ENCODE data around the gene CLCN7.

DNA sequence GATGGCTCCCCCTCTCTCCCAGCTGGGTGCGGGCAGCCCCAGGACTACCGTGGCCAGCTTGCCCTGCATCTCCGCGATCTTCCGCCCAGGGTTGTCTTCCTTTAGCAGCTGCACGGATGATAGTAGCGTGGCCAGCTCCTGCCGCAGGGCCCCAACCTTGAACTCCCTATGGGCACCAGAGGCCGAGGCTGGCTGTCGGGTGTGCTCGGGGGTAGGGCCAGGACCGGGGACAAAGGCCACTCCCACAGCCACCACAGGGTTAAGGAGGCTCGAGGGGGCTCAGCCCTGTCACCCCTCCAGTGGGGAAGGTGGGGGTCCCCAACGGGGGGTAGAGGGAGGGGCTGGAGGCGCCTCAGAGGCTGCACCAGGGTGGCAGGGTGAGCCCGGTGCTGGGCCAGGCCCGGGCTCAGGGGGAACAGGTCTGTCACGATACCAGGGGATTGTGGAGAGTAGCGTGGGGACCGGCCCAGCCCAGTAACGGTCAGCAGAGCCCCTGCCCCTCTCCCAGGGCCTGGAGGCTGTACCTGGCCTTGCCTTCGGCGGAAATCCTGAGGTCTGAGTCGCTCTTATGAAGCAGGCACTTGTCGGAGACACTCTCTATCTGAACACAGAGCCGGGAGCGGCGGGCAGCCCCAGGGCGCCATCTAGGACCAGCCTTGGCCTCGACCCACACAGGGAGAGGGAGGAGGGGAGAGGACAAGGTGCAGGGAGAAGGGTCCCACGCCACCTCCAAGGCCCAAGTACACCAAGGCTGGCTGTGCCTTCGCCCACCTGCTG lies 38.7 kb downstream of the CLCN7 start:
- TF ChIP-seq, protein P1, sequence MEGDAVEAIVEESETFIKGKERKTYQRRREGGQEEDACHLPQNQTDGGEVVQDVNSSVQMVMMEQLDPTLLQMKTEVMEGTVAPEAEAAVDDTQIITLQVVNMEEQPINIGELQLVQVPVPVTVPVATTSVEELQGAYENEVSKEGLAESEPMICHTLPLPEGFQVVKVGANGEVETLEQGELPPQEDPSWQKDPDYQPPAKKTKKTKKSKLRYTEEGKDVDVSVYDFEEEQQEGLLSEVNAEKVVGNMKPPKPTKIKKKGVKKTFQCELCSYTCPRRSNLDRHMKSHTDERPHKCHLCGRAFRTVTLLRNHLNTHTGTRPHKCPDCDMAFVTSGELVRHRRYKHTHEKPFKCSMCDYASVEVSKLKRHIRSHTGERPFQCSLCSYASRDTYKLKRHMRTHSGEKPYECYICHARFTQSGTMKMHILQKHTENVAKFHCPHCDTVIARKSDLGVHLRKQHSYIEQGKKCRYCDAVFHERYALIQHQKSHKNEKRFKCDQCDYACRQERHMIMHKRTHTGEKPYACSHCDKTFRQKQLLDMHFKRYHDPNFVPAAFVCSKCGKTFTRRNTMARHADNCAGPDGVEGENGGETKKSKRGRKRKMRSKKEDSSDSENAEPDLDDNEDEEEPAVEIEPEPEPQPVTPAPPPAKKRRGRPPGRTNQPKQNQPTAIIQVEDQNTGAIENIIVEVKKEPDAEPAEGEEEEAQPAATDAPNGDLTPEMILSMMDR (IDR thresholded peaks at IDR 0.05): no peak
- TF ChIP-seq POLR2A (IDR thresholded peaks at IDR 0.05): no peak
- no peak for TF ChIP-seq POLR2AphosphoS5 (IDR thresholded peaks at IDR 0.05)
- TF ChIP-seq EP300 (IDR thresholded peaks at IDR 0.05): no peak

Measured in gastroesophageal sphincter (tissue), 3 donors.